ENCODE measurements around the gene KIAA0930.

The KIAA0930 gene

GRCh38 chr22:45190202-45190872 lies 50.4 kb downstream of the KIAA0930 start:
- H3K79me2 ChIP-seq: no peaks in the 10 kb centered on the region
- no peak overlapping the region for H3K9ac ChIP-seq
- H3K27ac ChIP-seq: no peak overlapping the region
- no peaks in the 10 kb centered on the region for H3K27me3 ChIP-seq (ENCODE audit: control insufficient read depth, insufficient read depth, low read length)
- no peaks in the 10 kb centered on the region for H3K36me3 ChIP-seq (ENCODE audit: control insufficient read depth, insufficient read depth, low read length)
- TF ChIP-seq, protein P1, sequence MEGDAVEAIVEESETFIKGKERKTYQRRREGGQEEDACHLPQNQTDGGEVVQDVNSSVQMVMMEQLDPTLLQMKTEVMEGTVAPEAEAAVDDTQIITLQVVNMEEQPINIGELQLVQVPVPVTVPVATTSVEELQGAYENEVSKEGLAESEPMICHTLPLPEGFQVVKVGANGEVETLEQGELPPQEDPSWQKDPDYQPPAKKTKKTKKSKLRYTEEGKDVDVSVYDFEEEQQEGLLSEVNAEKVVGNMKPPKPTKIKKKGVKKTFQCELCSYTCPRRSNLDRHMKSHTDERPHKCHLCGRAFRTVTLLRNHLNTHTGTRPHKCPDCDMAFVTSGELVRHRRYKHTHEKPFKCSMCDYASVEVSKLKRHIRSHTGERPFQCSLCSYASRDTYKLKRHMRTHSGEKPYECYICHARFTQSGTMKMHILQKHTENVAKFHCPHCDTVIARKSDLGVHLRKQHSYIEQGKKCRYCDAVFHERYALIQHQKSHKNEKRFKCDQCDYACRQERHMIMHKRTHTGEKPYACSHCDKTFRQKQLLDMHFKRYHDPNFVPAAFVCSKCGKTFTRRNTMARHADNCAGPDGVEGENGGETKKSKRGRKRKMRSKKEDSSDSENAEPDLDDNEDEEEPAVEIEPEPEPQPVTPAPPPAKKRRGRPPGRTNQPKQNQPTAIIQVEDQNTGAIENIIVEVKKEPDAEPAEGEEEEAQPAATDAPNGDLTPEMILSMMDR (IDR thresholded peaks at IDR 0.05): no peak
- no peak overlapping the region for H2AFZ ChIP-seq
- peak overlapping the region; percentile 11 for H3K4me2 ChIP-seq (ENCODE audit: low read length)
- H3K4me3 ChIP-seq (ENCODE audit: low read depth, low read length): no peak overlapping the region
- H3K9me3 ChIP-seq (ENCODE audit: control insufficient read depth, low read length): no peaks in the 10 kb centered on the region
- H3K4me1 ChIP-seq: no peaks in the 10 kb centered on the region

- Histone ChIP-seq H3K79me2 (no peaks in the 10 kb centered on the region), H3K4me1 (no peaks in the 10 kb centered on the region), H2AFZ (no peak overlapping the region), H3K9me3 (ENCODE audit: control insufficient read depth, low read length) (no peaks in the 10 kb centered on the region), H3K36me3 (ENCODE audit: control insufficient read depth, insufficient read depth, low read length) (no peaks in the 10 kb centered on the region), H3K4me3 (ENCODE audit: low read depth, low read length) (no peak overlapping the region), H3K9ac (no peak overlapping the region), H3K27ac (no peak overlapping the region), H3K4me2 (ENCODE audit: low read length) (no peak overlapping the region), H3K27me3 (ENCODE audit: control insufficient read depth, insufficient read depth, low read length) (no peaks in the 10 kb centered on the region)
- TF ChIP-seq, protein P1 (IDR thresholded peaks at IDR 0.05): no peak
Measured at GRCh38 chr22:45188779-45189178, 51.9 kb downstream of the KIAA0930 start.

- no peaks in the 10 kb centered on the region for H3K9me3 ChIP-seq (ENCODE audit: control insufficient read depth, low read length)
Measured at GRCh38 chr22:45187891-45188290, 52.8 kb downstream of the KIAA0930 start.

GRCh38 chr22:45185718-45186514 lies 54.8 kb downstream of the KIAA0930 start:
- no peak overlapping the region for H3K27ac ChIP-seq

More at GRCh38 chr22:45187891-45188290, 52.8 kb downstream of the KIAA0930 start:
- no peak overlapping the region for H2AFZ ChIP-seq
- no peaks in the 10 kb centered on the region for H3K36me3 ChIP-seq (ENCODE audit: control insufficient read depth, insufficient read depth, low read length)
- H3K27me3 ChIP-seq (ENCODE audit: control insufficient read depth, insufficient read depth, low read length): no peaks in the 10 kb centered on the region
- H3K4me2 ChIP-seq (ENCODE audit: low read length): no peak overlapping the region
- TF ChIP-seq, protein P1 (IDR thresholded peaks at IDR 0.05): no peak
- H3K27ac ChIP-seq: no peak overlapping the region
- H3K79me2 ChIP-seq: no peaks in the 10 kb centered on the region
- no peaks in the 10 kb centered on the region for H3K4me1 ChIP-seq
- no peak overlapping the region for H3K4me3 ChIP-seq (ENCODE audit: low read depth, low read length)
- no peak overlapping the region for H3K9ac ChIP-seq

More at GRCh38 chr22:45185718-45186514, 54.8 kb downstream of the KIAA0930 start:
- Histone ChIP-seq H3K27me3 (ENCODE audit: control insufficient read depth, insufficient read depth, low read length) (no peaks in the 10 kb centered on the region), H3K36me3 (ENCODE audit: control insufficient read depth, insufficient read depth, low read length) (no peaks in the 10 kb centered on the region), H2AFZ (no peak overlapping the region), H3K4me2 (ENCODE audit: low read length) (no peak overlapping the region), H3K79me2 (no peaks in the 10 kb centered on the region), H3K9ac (no peak overlapping the region), H3K4me1 (no peaks in the 10 kb centered on the region), H3K9me3 (ENCODE audit: control insufficient read depth, low read length) (no peaks in the 10 kb centered on the region), H3K4me3 (ENCODE audit: low read depth, low read length) (no peak overlapping the region)
- TF ChIP-seq, protein P1 (IDR thresholded peaks at IDR 0.05): no peak

All from parathyroid adenoma (tissue), 2 donors.